ENCODE measurements around the gene PPP1R26.
"Not testable (repeated sequence)": the region's sequence is repeated elsewhere in the genome, so short reads cannot be mapped to it uniquely, and the experiment has no call there.

PPP1R26 gene

GRCh38 chr9:135505406-135506187, 26.0 kb downstream of the PPP1R26 start:
- no peak for DNase-seq

GRCh38 chr9:135506327-135507103, 26.9 kb downstream of the PPP1R26 start:
- DNase-seq = no peak

- DNase-seq = no peak
Measured at GRCh38 chr9:135507104-135508035, 27.8 kb downstream of the PPP1R26 start.

- no peak for DNase-seq
Measured at GRCh38 chr9:135508211-135508820, 28.7 kb downstream of the PPP1R26 start.

- no peak for DNase-seq
Measured at GRCh38 chr9:135509458-135509857, 29.9 kb downstream of the PPP1R26 start.

GRCh38 chr9:135512241-135512603, 32.6 kb downstream of the PPP1R26 start:
- DNase-seq = no peak

- DNase-seq = no peak
Measured at GRCh38 chr9:135512904-135513303, 33.3 kb downstream of the PPP1R26 start.

GRCh38 chr9:135513351-135513846, 33.8 kb downstream of the PPP1R26 start:
- DNase-seq = no peak

- DNase-seq = not testable (repeated sequence)
Measured at GRCh38 chr9:135513906-135514305, 34.3 kb downstream of the PPP1R26 start.

GRCh38 chr9:135514342-135515082, 34.9 kb downstream of the PPP1R26 start:
- DNase-seq = no peak

- DNase-seq = no peak
Measured at GRCh38 chr9:135515083-135515951, 35.7 kb downstream of the PPP1R26 start.

GRCh38 chr9:135516132-135516860, 36.7 kb downstream of the PPP1R26 start:
- no peak for DNase-seq

GRCh38 chr9:135517407-135517822, 37.8 kb downstream of the PPP1R26 start:
- DNase-seq = no peak

GRCh38 chr9:135519179-135519971, 39.8 kb downstream of the PPP1R26 start:
- no peak for DNase-seq

- DNase-seq = no peak
Measured at GRCh38 chr9:135520916-135521607, 41.5 kb downstream of the PPP1R26 start, which contains the start of gene LCN1. LCN1 (plus strand) TSS chr9:135521440; CDS start chr9:135521498, 58 bp downstream.

GRCh38 chr9:135521608-135522095, 42.1 kb downstream of the PPP1R26 start:
- no peak for DNase-seq

- DNase-seq = no peak
Measured at GRCh38 chr9:135522137-135522877, 42.7 kb downstream of the PPP1R26 start.

Data from NCI-H526 (cell line).